WTC11 (cell line): ENCODE measurements around the gene SAFB.

Experiments
- CBFB ChIP-seq: sonication (generic); formaldehyde crosslinking; IDR thresholded peaks from 2 replicates; pipeline ENCODE4 v1.8.1; 2022; ENCODE audit warnings: mild to moderate bottlenecking, low read depth, missing genetic modification reagents
- CTCF ChIP-seq: fragments of 200-600 bp; IDR thresholded peaks from 2 replicates; pipeline ENCODE4 v1.8.0; 2022; ENCODE audit warnings: antibody characterized with exemption
- FOXK1 ChIP-seq: sonication (generic); formaldehyde crosslinking; IDR thresholded peaks from 2 replicates; pipeline ENCODE4 v1.8.0; 2022; ENCODE audit warnings: mild to moderate bottlenecking, moderate library complexity, missing genetic modification reagents
- NR3C1 ChIP-seq: sonication (generic); formaldehyde crosslinking; conservative IDR thresholded peaks from 2 replicates; pipeline ENCODE4 v1.8.1; 2023; ENCODE audit warnings: low read depth, mild to moderate bottlenecking, missing genetic modification reagents
- TEAD1 ChIP-seq: sonication (generic); formaldehyde crosslinking; IDR thresholded peaks from 2 replicates; pipeline ENCODE4 v1.8.0; 2022; ENCODE audit warnings: mild to moderate bottlenecking, missing genetic modification reagents

GRCh38 chr19:5695649-5696195 lies 72.8 kb downstream of the SAFB start:
- TF ChIP-seq CTCF (no peak), CBFB (CRISPR knock-in tag) (no peak), NR3C1 (no peak), TEAD1 (CRISPR knock-in tag) (no peak), FOXK1 (CRISPR knock-in tag) (no peak)
